Liver (tissue), 9 donors: ENCODE measurements around the gene RAD23A. TPM values are rescaled to one million over a fixed set of nuclear protein-coding genes. Genes with fewer than 3 reads are reported as not detected.

ENCODE experiments used
- DNase-seq: peaks from one replicate; pipeline ENCODE4 v3.0.0-alpha.2; 2017; ENCODE audit warnings: low spot score
- H3K27ac ChIP-seq, 2 donors: one replicate each; pipeline ENCODE4 v1.7.0; 2013; ENCODE audit warnings: inconsistent platforms in 2 of 2, low read length in 2 of 2, control low read depth in 1 of 2, low read depth in 1 of 2, mild to moderate bottlenecking in 1 of 2
- H3K27me3 ChIP-seq, 4 donors: one replicate each; pipeline versions ENCODE4 v1.6.1 to v1.7.0; 2013; ENCODE audit warnings: low read length in 3 of 4, inconsistent platforms in 1 of 4, mild to moderate bottlenecking in 1 of 4, moderate library complexity in 1 of 4; ENCODE audit not compliant: control insufficient read depth in 4 of 4, insufficient read depth in 4 of 4
- H3K36me3 ChIP-seq, 4 donors: one replicate each; pipeline versions ENCODE4 v1.6.1 to v1.7.0; 2013; ENCODE audit warnings: low read length in 3 of 4, mild to moderate bottlenecking in 3 of 4, low read depth in 1 of 4, moderate library complexity in 1 of 4; ENCODE audit not compliant: control insufficient read depth in 4 of 4, insufficient read depth in 3 of 4
- H3K4me1 ChIP-seq, 4 donors: one replicate each; pipeline versions ENCODE4 v1.6.1 to v1.7.0; 2013; ENCODE audit warnings: low read length in 3 of 4, mild to moderate bottlenecking in 3 of 4, moderate library complexity in 1 of 4; ENCODE audit not compliant: control insufficient read depth in 4 of 4, insufficient read depth in 4 of 4
- H3K4me3 ChIP-seq, 3 donors: one replicate each; pipeline versions ENCODE4 v1.6.1 to v1.7.0; 2013; ENCODE audit warnings: low read length in 3 of 3, control low read depth in 1 of 3, low read depth in 1 of 3, mild to moderate bottlenecking in 1 of 3
- H3K9ac ChIP-seq, 2 donors: one replicate each; pipeline ENCODE4 v1.7.0; 2013; ENCODE audit warnings: low read length in 2 of 2, mild to moderate bottlenecking in 2 of 2, moderate library complexity in 2 of 2, control low read depth in 1 of 2, low read depth in 1 of 2
- H3K9me3 ChIP-seq, 4 donors: one replicate each; pipeline versions ENCODE4 v1.6.1 to v1.7.0; 2013; ENCODE audit warnings: low read length in 3 of 4; ENCODE audit not compliant: control insufficient read depth in 4 of 4
- ATF3 ChIP-seq: IDR thresholded peaks from 2 replicates; pipeline ENCODE4 v1.6.1; 2016; ENCODE audit warnings: antibody characterized with exemption
- EGR1 ChIP-seq, 2 donors: IDR thresholded peaks; 2 replicates each; pipeline ENCODE4 v1.6.1; 2016 to 2018; ENCODE audit warnings: antibody characterized with exemption in 2 of 2, low read depth in 2 of 2
- FOXA1 ChIP-seq: IDR thresholded peaks from 2 replicates; pipeline ENCODE4 v1.6.1; 2016; ENCODE audit warnings: antibody characterized with exemption
- FOXA2 ChIP-seq: IDR thresholded peaks from 2 replicates; pipeline ENCODE4 v1.6.1; 2016; ENCODE audit warnings: antibody characterized with exemption
- GABPA ChIP-seq, 2 donors: IDR thresholded peaks in 1 of 2; conservative IDR thresholded peaks in 1 of 2; 2 replicates each; pipeline ENCODE4 v1.6.1; 2016; ENCODE audit warnings: antibody characterized with exemption in 2 of 2, mild to moderate bottlenecking in 1 of 2, moderate library complexity in 1 of 2
- HNF4A ChIP-seq, 2 donors: conservative IDR thresholded peaks; 2 replicates each; pipeline ENCODE4 v1.6.1; 2016; ENCODE audit warnings: antibody characterized with exemption in 2 of 2, mild to moderate bottlenecking in 2 of 2
- HNF4G ChIP-seq: IDR thresholded peaks from 2 replicates; pipeline ENCODE4 v1.6.1; 2016; ENCODE audit warnings: antibody characterized with exemption
- NR2F2 ChIP-seq: IDR thresholded peaks from 2 replicates; pipeline ENCODE4 v1.6.1; 2016; ENCODE audit warnings: antibody characterized with exemption
- RXRA ChIP-seq, 2 donors: IDR thresholded peaks; 2 replicates each; pipeline ENCODE4 v1.6.1; 2017 to 2018; ENCODE audit warnings: antibody characterized with exemption in 2 of 2, mild to moderate bottlenecking in 1 of 2
- SP1 ChIP-seq: IDR thresholded peaks from 2 replicates; pipeline ENCODE4 v1.6.1; 2018; ENCODE audit warnings: antibody characterized with exemption, mild to moderate bottlenecking
- WGBS: extraction: QIAGEN DNeasy Blood & Tissue Kit; methylation state at CpG from one replicate; pipeline ENCODE4 v1.1.7; 2013; 5-methylcytosine and 5-hydroxymethylcytosine counted together
- polyA plus RNA-seq, 2 donors: library from polyadenylated mRNA; stranded (reverse) in 1 of 2; unstranded in 1 of 2; fragments of 200-250 nt in 1 of 2; fragments of >200 nt in 1 of 2; fragmentation: Nextera tagmentation in 1 of 2; extraction: Ambion mirVana in 1 of 2; gene quantifications; one replicate each; pipeline versions ENCODE4 v1.2.1 to v1.2.3, GENCODE V29; 2013 to 2015
- total RNA-seq, 2 donors: library from RNA; depleted of rRNA; stranded (reverse); fragments of >200 nt; gene quantifications; one replicate each; pipeline ENCODE4 v1.2.3, GENCODE V29; 2014
- TF ChIP-seq, protein P1 (sequence below): IDR thresholded peaks from 2 replicates; pipeline ENCODE4 v1.6.1; 2016; ENCODE audit warnings: antibody characterized with exemption
- TF ChIP-seq, protein P2 (sequence below): IDR thresholded peaks from 2 replicates; pipeline ENCODE4 v1.6.1; 2016; ENCODE audit warnings: antibody characterized with exemption, mild to moderate bottlenecking
- TF ChIP-seq, protein P3 (sequence below): fragments of 150-350 bp; IDR thresholded peaks from 2 replicates; pipeline ENCODE4 v1.5.1; 2017; ENCODE audit warnings: improper control_type of control experiment, low read depth, low read length; ENCODE audit not compliant: missing input control
- donor health status: healthy.
- donor health status: healthy.
- donor health status: healthy.
- donor health status: healthy.
- donor health status: healthy.

RAD23A gene
- total and polyA plus RNA-seq, 4 donors, result 42.9 to 112 (median 66.8) TPM

DNA sequence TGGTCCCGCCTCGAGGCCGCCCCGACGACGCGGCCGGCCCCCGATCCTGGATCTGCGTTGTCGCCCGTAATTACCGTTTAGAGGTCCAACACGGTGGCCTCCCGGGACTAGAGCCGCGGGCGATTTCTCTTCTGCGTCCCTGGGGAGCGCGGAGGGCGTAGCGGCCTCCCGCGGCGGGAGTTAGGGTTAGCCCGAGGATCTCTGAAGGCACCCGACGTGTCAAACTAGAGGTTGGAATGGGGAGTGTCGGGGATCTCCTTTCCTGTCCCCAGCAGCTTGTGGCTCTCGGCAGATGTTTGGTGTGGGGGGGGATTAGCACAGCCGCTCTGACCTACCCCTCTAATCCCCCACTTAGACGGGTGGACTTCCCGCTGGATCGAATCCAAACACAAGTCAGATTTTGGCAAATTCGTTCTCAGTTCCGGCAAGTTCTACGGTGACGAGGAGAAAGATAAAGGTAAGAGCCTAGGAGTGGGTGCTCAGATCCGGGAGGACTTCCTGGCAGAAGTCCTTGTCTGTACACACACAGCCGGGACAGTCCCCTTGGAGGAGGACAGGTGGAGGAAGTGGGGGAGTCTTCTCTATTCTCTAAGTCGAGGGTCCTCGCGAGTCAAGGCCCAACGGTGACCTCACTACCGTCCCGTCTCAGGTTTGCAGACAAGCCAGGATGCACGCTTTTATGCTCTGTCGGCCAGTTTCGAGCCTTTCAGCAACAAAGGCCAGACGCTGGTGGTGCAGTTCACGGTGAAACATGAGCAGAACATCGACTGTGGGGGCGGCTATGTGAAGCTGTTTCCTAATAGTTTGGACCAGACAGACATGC is 6.7 kb upstream of the RAD23A start:
- Histone ChIP-seq H3K9ac (peak overlapping the region; percentile 76 to 91), H3K4me1 (peaks cover 10 to 46% (median 33%) of the 10 kb centered on the region in 4 donors), H3K9me3 (no peaks in the 10 kb centered on the region), H3K36me3 (peaks cover 13 to 32% (median 29%) of the 10 kb centered on the region in 4 donors), H3K4me3 (peak overlapping the region; percentile 82 to 97 (median 85)), H3K27ac (peak overlapping the region; percentile 81 to 84), H3K27me3 (no peaks in the 10 kb centered on the region)
- DNase-seq, result no peak
- TF ChIP-seq, protein P1, sequence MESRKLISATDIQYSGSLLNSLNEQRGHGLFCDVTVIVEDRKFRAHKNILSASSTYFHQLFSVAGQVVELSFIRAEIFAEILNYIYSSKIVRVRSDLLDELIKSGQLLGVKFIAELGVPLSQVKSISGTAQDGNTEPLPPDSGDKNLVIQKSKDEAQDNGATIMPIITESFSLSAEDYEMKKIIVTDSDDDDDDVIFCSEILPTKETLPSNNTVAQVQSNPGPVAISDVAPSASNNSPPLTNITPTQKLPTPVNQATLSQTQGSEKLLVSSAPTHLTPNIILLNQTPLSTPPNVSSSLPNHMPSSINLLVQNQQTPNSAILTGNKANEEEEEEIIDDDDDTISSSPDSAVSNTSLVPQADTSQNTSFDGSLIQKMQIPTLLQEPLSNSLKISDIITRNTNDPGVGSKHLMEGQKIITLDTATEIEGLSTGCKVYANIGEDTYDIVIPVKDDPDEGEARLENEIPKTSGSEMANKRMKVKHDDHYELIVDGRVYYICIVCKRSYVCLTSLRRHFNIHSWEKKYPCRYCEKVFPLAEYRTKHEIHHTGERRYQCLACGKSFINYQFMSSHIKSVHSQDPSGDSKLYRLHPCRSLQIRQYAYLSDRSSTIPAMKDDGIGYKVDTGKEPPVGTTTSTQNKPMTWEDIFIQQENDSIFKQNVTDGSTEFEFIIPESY, result no peak
- TF ChIP-seq GABPA (IDR thresholded peaks at IDR 0.05 in 1 of 2, conservative IDR thresholded peaks at IDR 0.05 in 1 of 2) (no peak), ATF3 (no peak), EGR1 (IDR thresholded peaks at IDR 0.05; ENCODE audit: low read depth in 2 of 2) (peak; percentile 20 to 41)
- TF ChIP-seq, protein P2, sequence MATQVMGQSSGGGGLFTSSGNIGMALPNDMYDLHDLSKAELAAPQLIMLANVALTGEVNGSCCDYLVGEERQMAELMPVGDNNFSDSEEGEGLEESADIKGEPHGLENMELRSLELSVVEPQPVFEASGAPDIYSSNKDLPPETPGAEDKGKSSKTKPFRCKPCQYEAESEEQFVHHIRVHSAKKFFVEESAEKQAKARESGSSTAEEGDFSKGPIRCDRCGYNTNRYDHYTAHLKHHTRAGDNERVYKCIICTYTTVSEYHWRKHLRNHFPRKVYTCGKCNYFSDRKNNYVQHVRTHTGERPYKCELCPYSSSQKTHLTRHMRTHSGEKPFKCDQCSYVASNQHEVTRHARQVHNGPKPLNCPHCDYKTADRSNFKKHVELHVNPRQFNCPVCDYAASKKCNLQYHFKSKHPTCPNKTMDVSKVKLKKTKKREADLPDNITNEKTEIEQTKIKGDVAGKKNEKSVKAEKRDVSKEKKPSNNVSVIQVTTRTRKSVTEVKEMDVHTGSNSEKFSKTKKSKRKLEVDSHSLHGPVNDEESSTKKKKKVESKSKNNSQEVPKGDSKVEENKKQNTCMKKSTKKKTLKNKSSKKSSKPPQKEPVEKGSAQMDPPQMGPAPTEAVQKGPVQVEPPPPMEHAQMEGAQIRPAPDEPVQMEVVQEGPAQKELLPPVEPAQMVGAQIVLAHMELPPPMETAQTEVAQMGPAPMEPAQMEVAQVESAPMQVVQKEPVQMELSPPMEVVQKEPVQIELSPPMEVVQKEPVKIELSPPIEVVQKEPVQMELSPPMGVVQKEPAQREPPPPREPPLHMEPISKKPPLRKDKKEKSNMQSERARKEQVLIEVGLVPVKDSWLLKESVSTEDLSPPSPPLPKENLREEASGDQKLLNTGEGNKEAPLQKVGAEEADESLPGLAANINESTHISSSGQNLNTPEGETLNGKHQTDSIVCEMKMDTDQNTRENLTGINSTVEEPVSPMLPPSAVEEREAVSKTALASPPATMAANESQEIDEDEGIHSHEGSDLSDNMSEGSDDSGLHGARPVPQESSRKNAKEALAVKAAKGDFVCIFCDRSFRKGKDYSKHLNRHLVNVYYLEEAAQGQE, result no peak
- TF ChIP-seq, protein P3, sequence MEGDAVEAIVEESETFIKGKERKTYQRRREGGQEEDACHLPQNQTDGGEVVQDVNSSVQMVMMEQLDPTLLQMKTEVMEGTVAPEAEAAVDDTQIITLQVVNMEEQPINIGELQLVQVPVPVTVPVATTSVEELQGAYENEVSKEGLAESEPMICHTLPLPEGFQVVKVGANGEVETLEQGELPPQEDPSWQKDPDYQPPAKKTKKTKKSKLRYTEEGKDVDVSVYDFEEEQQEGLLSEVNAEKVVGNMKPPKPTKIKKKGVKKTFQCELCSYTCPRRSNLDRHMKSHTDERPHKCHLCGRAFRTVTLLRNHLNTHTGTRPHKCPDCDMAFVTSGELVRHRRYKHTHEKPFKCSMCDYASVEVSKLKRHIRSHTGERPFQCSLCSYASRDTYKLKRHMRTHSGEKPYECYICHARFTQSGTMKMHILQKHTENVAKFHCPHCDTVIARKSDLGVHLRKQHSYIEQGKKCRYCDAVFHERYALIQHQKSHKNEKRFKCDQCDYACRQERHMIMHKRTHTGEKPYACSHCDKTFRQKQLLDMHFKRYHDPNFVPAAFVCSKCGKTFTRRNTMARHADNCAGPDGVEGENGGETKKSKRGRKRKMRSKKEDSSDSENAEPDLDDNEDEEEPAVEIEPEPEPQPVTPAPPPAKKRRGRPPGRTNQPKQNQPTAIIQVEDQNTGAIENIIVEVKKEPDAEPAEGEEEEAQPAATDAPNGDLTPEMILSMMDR, result peak; percentile 6
- under 1% methylated on average over 54 of the region's 54 CpGs for WGBS

DNA sequence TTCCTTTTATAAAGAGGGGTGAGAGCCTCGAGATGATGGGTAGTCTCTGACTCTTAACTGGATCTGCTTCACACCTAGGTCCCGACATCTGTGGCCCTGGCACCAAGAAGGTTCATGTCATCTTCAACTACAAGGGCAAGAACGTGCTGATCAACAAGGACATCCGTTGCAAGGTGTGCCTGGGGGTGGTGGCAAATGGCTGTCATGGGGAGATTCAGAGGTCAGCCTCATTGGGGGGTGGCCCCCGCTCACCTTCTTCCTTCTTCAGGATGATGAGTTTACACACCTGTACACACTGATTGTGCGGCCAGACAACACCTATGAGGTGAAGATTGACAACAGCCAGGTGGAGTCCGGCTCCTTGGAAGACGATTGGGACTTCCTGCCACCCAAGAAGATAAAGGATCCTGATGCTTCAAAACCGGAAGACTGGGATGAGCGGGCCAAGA is 5.7 kb upstream of the RAD23A start:
- Histone ChIP-seq H3K9me3 (no peaks in the 10 kb centered on the region), H3K36me3 (peaks cover 17 to 42% (median 37%) of the 10 kb centered on the region in 4 donors), H3K27me3 (no peaks in the 10 kb centered on the region), H3K4me1 (peaks cover 10 to 44% (median 32%) of the 10 kb centered on the region in 4 donors), H3K9ac (peak overlapping the region in 1 of 2 donors; percentile 76), H3K27ac (no peak overlapping the region), H3K4me3 (peak overlapping the region; percentile 82 to 97 (median 85))
- no peak for DNase-seq
- WGBS, result 63% methylated on average over 10 of the region's 10 CpGs
- no peak for TF ChIP-seq FOXA1
- no peak for TF ChIP-seq HNF4A (conservative IDR thresholded peaks at IDR 0.05)
- no peak for TF ChIP-seq ATF3
- TF ChIP-seq, protein P2, result no peak
- TF ChIP-seq EGR1 (IDR thresholded peaks at IDR 0.05; ENCODE audit: low read depth in 2 of 2), result no peak
- no peak for TF ChIP-seq HNF4G
- TF ChIP-seq, protein P1, result no peak
- TF ChIP-seq FOXA2, result no peak
- no peak for TF ChIP-seq SP1
- no peak for TF ChIP-seq NR2F2
- TF ChIP-seq GABPA (IDR thresholded peaks at IDR 0.05 in 1 of 2, conservative IDR thresholded peaks at IDR 0.05 in 1 of 2), result no peak
- no peak for TF ChIP-seq RXRA (IDR thresholded peaks at IDR 0.05)
